Colonic mucosa (tissue), 4 donors: ENCODE data around the gene TIMM10. TPM values are rescaled to one million over a fixed set of nuclear protein-coding genes. Genes with fewer than 3 reads are reported as not detected.

ENCODE experiments used
- DNase-seq: peaks from one replicate; pipeline ENCODE4 v3.0.0-alpha.2; 2020
- H3K27ac ChIP-seq: fragments of 200-600 bp; one replicate; pipeline ENCODE4 v1.8.0; 2021
- H3K27me3 ChIP-seq: fragments of 200-600 bp; one replicate; pipeline ENCODE4 v1.8.0; 2021
- H3K36me3 ChIP-seq: fragments of 200-600 bp; one replicate; pipeline ENCODE4 v1.8.0; 2021
- H3K4me1 ChIP-seq: fragments of 200-600 bp; one replicate; pipeline ENCODE4 v1.8.0; 2021; ENCODE audit warnings: mild to moderate bottlenecking
- H3K4me3 ChIP-seq: fragments of 200-600 bp; one replicate; pipeline ENCODE4 v1.8.0; 2021
- H3K9ac ChIP-seq, 2 donors: one replicate each; pipeline ENCODE4 v1.7.0; 2013; ENCODE audit warnings: control low read depth in 2 of 2, low read depth in 2 of 2, low read length in 2 of 2
- H3K9me3 ChIP-seq: fragments of 200-600 bp; one replicate; pipeline ENCODE4 v1.8.0; 2021
- intact Hi-C: fragments of 100-400 bp; cut with DNase I; formaldehyde crosslinking; loops from one replicate; pipeline ENCODE4 v1.14.1; 2022
- total RNA-seq, 2 donors: library from RNA; stranded (reverse); fragmentation: NEBNext Ultra II Directional in 1 of 2; extraction: Animal tissue kit (Norgen Biotek cat#: 25700) in 1 of 2; gene quantifications; one replicate each; pipeline ENCODE4 v1.2.1, GENCODE V29; 2021
- TF ChIP-seq, protein P1 (sequence below): fragments of 200-600 bp; IDR thresholded peaks from one replicate; pipeline ENCODE4 v1.8.0; 2022; ENCODE audit warnings: antibody characterized with exemption, mild to moderate bottlenecking
- donor health status: healthy.
- donor health status: DM: no; HTN: no; CAD: no.
- donor health status: DM: no; HTN: no; CAD: no.

Gene TIMM10
- total RNA-seq, 2 donors from 2014 or later, result 54.8 to 67.1 TPM

DNA sequence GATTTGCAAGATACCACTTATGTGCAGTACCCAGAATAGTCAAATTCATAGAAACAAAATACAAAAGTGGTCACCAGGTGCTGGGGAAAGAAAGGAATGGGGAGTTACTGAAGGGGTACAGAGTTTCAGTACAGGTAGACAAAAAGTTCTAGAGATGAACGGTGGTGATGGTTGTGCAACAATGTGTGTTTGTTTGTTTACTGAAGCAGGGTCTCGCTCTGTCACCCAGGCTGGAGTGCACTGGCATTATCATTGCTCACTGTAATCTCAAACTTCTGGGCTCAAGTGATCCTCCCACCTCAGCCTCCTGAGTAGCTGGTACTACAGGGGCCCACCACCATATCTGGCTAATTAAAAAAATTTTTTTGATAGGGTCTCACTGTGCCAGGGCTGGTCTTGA, 24.8 kb upstream of the TIMM10 start:
- TF ChIP-seq, protein P1, sequence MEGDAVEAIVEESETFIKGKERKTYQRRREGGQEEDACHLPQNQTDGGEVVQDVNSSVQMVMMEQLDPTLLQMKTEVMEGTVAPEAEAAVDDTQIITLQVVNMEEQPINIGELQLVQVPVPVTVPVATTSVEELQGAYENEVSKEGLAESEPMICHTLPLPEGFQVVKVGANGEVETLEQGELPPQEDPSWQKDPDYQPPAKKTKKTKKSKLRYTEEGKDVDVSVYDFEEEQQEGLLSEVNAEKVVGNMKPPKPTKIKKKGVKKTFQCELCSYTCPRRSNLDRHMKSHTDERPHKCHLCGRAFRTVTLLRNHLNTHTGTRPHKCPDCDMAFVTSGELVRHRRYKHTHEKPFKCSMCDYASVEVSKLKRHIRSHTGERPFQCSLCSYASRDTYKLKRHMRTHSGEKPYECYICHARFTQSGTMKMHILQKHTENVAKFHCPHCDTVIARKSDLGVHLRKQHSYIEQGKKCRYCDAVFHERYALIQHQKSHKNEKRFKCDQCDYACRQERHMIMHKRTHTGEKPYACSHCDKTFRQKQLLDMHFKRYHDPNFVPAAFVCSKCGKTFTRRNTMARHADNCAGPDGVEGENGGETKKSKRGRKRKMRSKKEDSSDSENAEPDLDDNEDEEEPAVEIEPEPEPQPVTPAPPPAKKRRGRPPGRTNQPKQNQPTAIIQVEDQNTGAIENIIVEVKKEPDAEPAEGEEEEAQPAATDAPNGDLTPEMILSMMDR, result no peak
- no peak for DNase-seq
- Histone ChIP-seq H3K4me3 (no peak overlapping the region), H3K4me1 (no peaks in the 10 kb centered on the region), H3K27me3 (no peaks in the 10 kb centered on the region), H3K9ac (no peak overlapping the region), H3K9me3 (no peaks in the 10 kb centered on the region), H3K27ac (no peak overlapping the region), H3K36me3 (peaks cover 7% of the 10 kb centered on the region)
- intact Hi-C loops, result no loop called here

DNA sequence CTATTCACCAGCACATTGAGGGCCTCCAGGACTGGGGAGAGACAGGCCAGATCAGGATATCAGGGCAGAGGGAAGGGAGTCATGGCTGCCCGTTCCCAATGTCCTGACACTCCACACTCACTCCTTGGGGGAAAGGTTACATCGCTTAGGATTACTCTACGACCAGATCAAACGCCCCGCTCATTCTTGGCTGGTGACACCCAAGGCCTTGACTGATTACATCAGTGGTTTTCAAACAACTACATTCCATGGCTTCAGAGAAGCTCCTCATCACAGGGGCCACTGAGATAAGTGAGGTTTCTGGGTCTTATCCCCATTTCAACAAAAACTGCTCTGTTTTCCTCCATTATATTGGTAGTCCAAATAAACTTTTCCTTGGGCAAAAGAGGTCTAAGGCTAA, 21.9 kb upstream of the TIMM10 start:
- Histone ChIP-seq H3K27me3 (no peaks in the 10 kb centered on the region), H3K9ac (no peak overlapping the region), H3K27ac (no peak overlapping the region), H3K9me3 (no peaks in the 10 kb centered on the region), H3K4me1 (no peaks in the 10 kb centered on the region), H3K36me3 (peaks cover 7% of the 10 kb centered on the region), H3K4me3 (no peak overlapping the region)
- TF ChIP-seq, protein P1, result no peak
- DNase-seq, result no peak
- intact Hi-C loops, result no loop called here

DNA sequence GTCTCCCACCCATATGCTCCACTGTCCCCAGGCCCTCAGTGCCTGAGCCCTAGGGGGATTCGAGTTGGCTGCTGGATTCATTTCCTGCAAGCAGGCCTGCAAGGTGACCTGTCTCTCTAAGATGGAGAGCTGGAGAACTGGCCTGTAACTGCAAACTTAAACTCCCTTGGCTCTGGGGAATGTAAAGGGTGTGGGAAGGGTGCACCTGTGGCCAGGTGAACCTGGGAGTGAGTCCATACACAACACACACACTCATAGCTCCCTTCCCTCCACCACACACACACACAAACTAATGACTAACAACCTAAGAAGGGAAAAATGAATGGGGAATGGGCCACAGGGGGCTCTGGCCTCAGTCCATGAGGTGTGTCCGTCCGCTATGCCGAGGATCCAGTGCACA, 21.4 kb upstream of the TIMM10 start:
- H3K36me3 ChIP-seq, result peaks cover 7% of the 10 kb centered on the region
- H3K27me3 ChIP-seq, result no peaks in the 10 kb centered on the region
- no peaks in the 10 kb centered on the region for H3K9me3 ChIP-seq
- DNase-seq, result no peak
- no peak overlapping the region for H3K27ac ChIP-seq
- H3K9ac ChIP-seq, result no peak overlapping the region
- TF ChIP-seq, protein P1, result no peak
- intact Hi-C loops, result no loop called here
- no peak overlapping the region for H3K4me3 ChIP-seq
- H3K4me1 ChIP-seq, result no peaks in the 10 kb centered on the region

DNA sequence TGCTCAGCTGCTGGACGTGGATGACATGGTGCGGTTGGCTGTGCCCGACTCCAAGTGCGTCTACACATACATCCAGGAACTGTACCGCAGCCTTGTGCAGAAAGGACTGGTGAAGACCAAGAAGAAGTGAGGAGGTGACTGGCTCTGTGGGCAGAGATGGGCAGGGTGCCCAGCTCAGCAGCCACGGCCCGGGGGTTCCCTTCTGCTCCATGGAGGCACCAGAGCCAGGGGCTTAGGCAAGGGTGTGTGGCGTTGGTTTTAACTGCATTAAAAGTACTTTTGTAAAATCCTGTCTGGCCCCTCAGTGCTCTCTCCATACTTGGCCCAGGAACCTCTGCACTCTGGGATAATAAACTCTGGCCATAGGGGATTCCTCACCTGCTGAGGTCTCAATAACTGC, 19.4 kb upstream of the TIMM10 start:
- intact Hi-C loops, result no loop called here
- TF ChIP-seq, protein P1, result no peak
- H3K9me3 ChIP-seq, result no peaks in the 10 kb centered on the region
- no peak overlapping the region for H3K4me3 ChIP-seq
- no peaks in the 10 kb centered on the region for H3K27me3 ChIP-seq
- DNase-seq, result no peak
- H3K4me1 ChIP-seq, result no peaks in the 10 kb centered on the region
- no peak overlapping the region for H3K27ac ChIP-seq
- H3K36me3 ChIP-seq, result peaks cover 7% of the 10 kb centered on the region
- H3K9ac ChIP-seq, result no peak overlapping the region

DNA sequence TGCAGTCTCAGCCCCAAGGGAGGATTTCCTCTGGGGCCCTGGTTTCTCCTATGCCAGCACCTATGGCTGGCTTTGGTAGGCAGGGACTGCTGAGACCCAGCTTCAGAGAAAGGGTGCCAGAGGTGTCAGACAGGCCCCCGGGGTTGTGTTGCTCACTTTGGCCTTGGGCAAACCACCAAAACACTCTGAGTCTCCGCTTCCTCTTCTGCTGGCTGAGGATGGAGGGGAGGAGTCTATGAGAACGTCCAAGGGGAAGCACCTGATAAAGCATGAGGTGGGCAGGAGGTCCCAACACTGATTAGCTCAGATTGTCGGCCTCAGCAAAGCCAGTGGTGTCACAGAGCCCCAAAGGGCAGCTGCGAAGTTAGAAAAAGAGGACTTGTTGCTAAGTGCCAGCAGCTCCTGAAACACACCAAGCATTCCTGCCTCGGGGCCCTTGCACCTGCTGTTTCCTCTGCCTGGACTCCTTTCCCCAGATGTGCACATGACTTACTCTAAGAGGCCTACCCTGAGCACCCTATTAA, 17.4 kb upstream of the TIMM10 start:
- no peak overlapping the region for H3K9ac ChIP-seq
- TF ChIP-seq, protein P1, result no peak
- H3K27me3 ChIP-seq, result no peaks in the 10 kb centered on the region
- no peak overlapping the region for H3K4me3 ChIP-seq
- DNase-seq, result no peak
- H3K9me3 ChIP-seq, result no peaks in the 10 kb centered on the region
- no peaks in the 10 kb centered on the region for H3K4me1 ChIP-seq
- intact Hi-C loops, result no loop called here
- peaks cover 3% of the 10 kb centered on the region for H3K36me3 ChIP-seq
- H3K27ac ChIP-seq, result no peak overlapping the region
